ENCODE data around the gene NRIP1.

- TF ChIP-seq CTCF (conservative IDR thresholded peaks at IDR 0.05 in 1 of 2, IDR thresholded peaks at IDR 0.05 in 1 of 2; ENCODE audit: extremely low read depth in 1 of 2, insufficient read depth in 1 of 2, low read depth in 1 of 2, low read length in 2 of 2) (no peak), EZH2 (IDR thresholded peaks at IDR 0.05; ENCODE audit: borderline replicate concordance, low read length) (no peak)
Observed at GRCh38 chr21:14956807-14957206, 108.0 kb downstream of the NRIP1 start.
